CD14-positive monocyte (primary cell): Measurements from ENCODE around the gene CGB1. TPM values are rescaled to one million over a fixed set of nuclear protein-coding genes. Genes with fewer than 3 reads are reported as not detected.
A peak's percentile ranks its signal among the peaks of the same experiment; 100 is the strongest.
"Not testable (repeated sequence)": the region's sequence is repeated elsewhere in the genome, so short reads cannot be mapped to it uniquely, and the experiment has no call there.

ENCODE experiments used
- DNase-seq, 3 donors: peaks; one replicate each; pipeline ENCODE4 v3.0.0-alpha.2; 2011 to 2022
- H2AFZ ChIP-seq: 2 replicates; pipeline ENCODE4 v1.6.0; 2012; ENCODE audit warnings: mild to moderate bottlenecking, low read depth, low read length, inconsistent platforms; ENCODE audit not compliant: insufficient read depth, poor library complexity, severe bottlenecking
- H3K27ac ChIP-seq, 2 donors: 1 replicate in 1 of 2; 2 replicates in 1 of 2; pipeline ENCODE4 v1.5.1; 2012 to 2013; ENCODE audit warnings: low read length in 2 of 2, control low read depth in 1 of 2, inconsistent platforms in 1 of 2, low read depth in 1 of 2, mild to moderate bottlenecking in 1 of 2
- H3K27me3 ChIP-seq, 2 donors: one replicate each; pipeline versions ENCODE4 v1.6.0 to v1.6.1; 2011 to 2013; ENCODE audit warnings: low read length in 2 of 2; ENCODE audit not compliant: control insufficient read depth in 2 of 2, insufficient read depth in 2 of 2
- H3K36me3 ChIP-seq, 2 donors: replicated peaks in 1 of 2; 1 replicate in 1 of 2; 2 replicates in 1 of 2; pipeline versions ENCODE4 v1.5.1 to v1.6.1; 2012 to 2013; ENCODE audit warnings: low read length in 2 of 2, control low read depth in 1 of 2, inconsistent platforms in 1 of 2, mild to moderate bottlenecking in 1 of 2; ENCODE audit not compliant: insufficient read depth in 2 of 2, control insufficient read depth in 1 of 2
- H3K4me1 ChIP-seq, 2 donors: 1 replicate in 1 of 2; 2 replicates in 1 of 2; pipeline versions ENCODE4 v1.5.1 to v1.6.1; 2012 to 2013; ENCODE audit warnings: low read length in 2 of 2, control low read depth in 1 of 2, inconsistent platforms in 1 of 2, mild to moderate bottlenecking in 1 of 2, moderate library complexity in 1 of 2; ENCODE audit not compliant: insufficient read depth in 2 of 2, control insufficient read depth in 1 of 2
- H3K4me2 ChIP-seq: replicated peaks from 2 replicates; pipeline ENCODE3; 2012; ENCODE audit warnings: low read length, moderate library complexity, mild to moderate bottlenecking; ENCODE audit not compliant: poor library complexity, severe bottlenecking; ENCODE audit errors: extremely low read depth
- H3K4me3 ChIP-seq, 3 experiments: fragments of 200-600 bp in 1 of 3; sonication (generic) in 1 of 3; replicated peaks in 1 of 3; 1 replicate in 2 of 3; 2 replicates in 1 of 3; pipeline ENCODE4 v1.5.1; 2011 to 2013; ENCODE audit warnings: low read length in 3 of 3, mild to moderate bottlenecking in 3 of 3, control low read depth in 2 of 3, low read depth in 2 of 3, inconsistent platforms in 1 of 3, moderate library complexity in 1 of 3
- H3K79me2 ChIP-seq: 2 replicates; pipeline ENCODE4 v1.6.0; 2012; ENCODE audit warnings: mild to moderate bottlenecking, control low read depth, inconsistent platforms, low read length, moderate library complexity; ENCODE audit not compliant: insufficient read depth
- H3K9ac ChIP-seq: 2 replicates; pipeline ENCODE4 v1.6.0; 2017; ENCODE audit warnings: low read length, mild to moderate bottlenecking; ENCODE audit not compliant: insufficient read depth, poor library complexity, severe bottlenecking
- H3K9me3 ChIP-seq, 2 donors: replicated peaks in 1 of 2; 1 replicate in 1 of 2; 2 replicates in 1 of 2; pipeline versions ENCODE4 v1.5.1 to v1.6.1; 2012 to 2013; ENCODE audit warnings: low read length in 2 of 2, control low read depth in 1 of 2; ENCODE audit not compliant: control insufficient read depth in 1 of 2, insufficient read depth in 1 of 2
- H4K20me1 ChIP-seq: 2 replicates; pipeline ENCODE4 v1.6.0; 2012; ENCODE audit warnings: mild to moderate bottlenecking, low read length, control low read depth, moderate library complexity; ENCODE audit not compliant: insufficient read depth
- H3K27ac Mint-ChIP-seq, 7 donors: one replicate each; pipeline ENCODE4 v1.8.0; 2020; ENCODE audit warnings: mild to moderate bottlenecking in 7 of 7, mixed read lengths in 7 of 7, moderate library complexity in 6 of 7, inconsistent platforms in 2 of 7
- H3K27me3 Mint-ChIP-seq, 3 donors: one replicate each; pipeline ENCODE4 v1.8.0; 2021 to 2022; ENCODE audit warnings: low read depth in 3 of 3, mild to moderate bottlenecking in 3 of 3, mixed read lengths in 3 of 3, moderate library complexity in 3 of 3, inconsistent platforms in 1 of 3
- H3K36me3 Mint-ChIP-seq, 2 donors: one replicate each; pipeline ENCODE4 v1.8.0; 2020; ENCODE audit warnings: mixed read lengths in 2 of 2, inconsistent platforms in 1 of 2, mild to moderate bottlenecking in 1 of 2
- H3K4me1 Mint-ChIP-seq: one replicate; pipeline ENCODE4 v1.8.0; 2020; ENCODE audit warnings: mild to moderate bottlenecking, mixed read lengths
- H3K4me3 Mint-ChIP-seq, 2 donors: one replicate each; pipeline ENCODE4 v1.8.0; 2020; ENCODE audit warnings: mild to moderate bottlenecking in 2 of 2, mixed read lengths in 2 of 2, moderate library complexity in 1 of 2
- H3K9me3 Mint-ChIP-seq, 7 donors: one replicate each; pipeline ENCODE4 v1.8.0; 2020 to 2022; ENCODE audit warnings: mixed read lengths in 7 of 7, mild to moderate bottlenecking in 6 of 7, moderate library complexity in 6 of 7, inconsistent platforms in 2 of 7
- WGBS: methylation state at CpG from one replicate; pipeline ENCODE4 v1.1.5; 2013; ENCODE audit warnings: missing lambda C conversion rate; ENCODE audit not compliant: insufficient coverage; 5-methylcytosine and 5-hydroxymethylcytosine counted together
- intact Hi-C, 2 donors: fragments of 100-400 bp; cut with micrococcal nuclease; formaldehyde crosslinking; loops; one replicate each; pipeline versions ENCODE4 v1.15.0 to v1.15.1; 2023
- polyA plus RNA-seq, 3 donors: library from polyadenylated mRNA; depleted of rRNA in 1 of 3; unstranded in 2 of 3; stranded (reverse) in 1 of 3; fragments of 300-500 nt in 2 of 3; fragments of >200 nt in 1 of 3; fragmentation: Illumina TruSeq in 2 of 3; gene quantifications; 1 replicate in 2 of 3; 2 replicates in 1 of 3; pipeline ENCODE4 v1.2.3, GENCODE V29; 2012 to 2021

CGB1 gene
- polyA plus RNA-seq, 3 donors, result not detected

DNA sequence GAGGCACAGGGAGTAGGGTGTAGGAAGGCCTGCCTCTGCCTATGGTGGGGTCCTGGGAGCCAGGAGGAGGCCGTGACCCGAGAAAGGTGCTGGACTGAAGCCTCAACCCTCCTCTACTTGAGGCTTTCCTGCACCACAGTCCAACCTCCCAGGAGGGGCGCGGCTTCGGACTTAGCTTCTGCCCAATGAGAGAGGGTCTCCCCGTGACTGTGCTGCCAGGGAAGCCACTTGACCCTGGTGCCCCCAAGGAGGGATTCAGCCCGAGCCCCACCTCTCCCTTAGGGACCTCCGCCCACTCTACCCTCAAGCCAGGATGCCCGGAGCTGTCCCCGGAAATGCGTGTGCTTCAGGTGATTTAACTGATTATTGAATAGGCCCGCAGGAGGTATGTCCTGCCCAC, 12.3 kb upstream of the CGB1 start, which contains the start of gene CGB8:
CGB8 (minus strand) TSS at position 101 of the 400 bp plus-strand sequence. CDS start 372 bp downstream, outside the sequence.
- H3K36me3 ChIP-seq, H3K9me3 Mint-ChIP-seq, H3K4me3 ChIP-seq, H3K27me3 ChIP-seq, H3K4me1 Mint-ChIP-seq, H2AFZ ChIP-seq, H3K9ac ChIP-seq, H3K79me2 ChIP-seq, H3K27ac Mint-ChIP-seq, H3K36me3 Mint-ChIP-seq, H3K9me3 ChIP-seq, H3K4me3 Mint-ChIP-seq, DNase-seq, H3K27ac ChIP-seq, H3K4me2 ChIP-seq, H4K20me1 ChIP-seq, intact Hi-C loops, H3K4me1 ChIP-seq: not testable (repeated sequence)
- WGBS, result no CpG with 5 or more reads among the region's 12 CpGs
- peaks cover 3 to 18% (median 4%) of the 10 kb centered on the region in 3 donors for H3K27me3 Mint-ChIP-seq

- H4K20me1 ChIP-seq, H3K36me3 ChIP-seq, H3K9ac ChIP-seq, H3K4me1 Mint-ChIP-seq, H3K79me2 ChIP-seq, H3K4me1 ChIP-seq, H2AFZ ChIP-seq, H3K36me3 Mint-ChIP-seq, H3K9me3 Mint-ChIP-seq, H3K27ac ChIP-seq, H3K9me3 ChIP-seq, H3K4me2 ChIP-seq, H3K27me3 ChIP-seq, DNase-seq, H3K4me3 Mint-ChIP-seq, H3K4me3 ChIP-seq, intact Hi-C loops: not testable (repeated sequence)
- H3K27ac Mint-ChIP-seq, result peak within 1 kb of the TSS in 2 of 7 donors; percentile 23 to 59
- H3K27me3 Mint-ChIP-seq, result peaks cover 2 to 10% (median 5%) of the 10 kb centered on the region in 3 donors
- 70% methylated on average over 5 of the region's 15 CpGs for WGBS
Observed at GRCh38 chr19:49043548-49043947, 6.9 kb upstream of the CGB1 start, which contains the start of gene CGB5. Gene CGB5 (plus strand): TSS chr19:49043848. CDS start chr19:49044210, 362 bp downstream.

DNA sequence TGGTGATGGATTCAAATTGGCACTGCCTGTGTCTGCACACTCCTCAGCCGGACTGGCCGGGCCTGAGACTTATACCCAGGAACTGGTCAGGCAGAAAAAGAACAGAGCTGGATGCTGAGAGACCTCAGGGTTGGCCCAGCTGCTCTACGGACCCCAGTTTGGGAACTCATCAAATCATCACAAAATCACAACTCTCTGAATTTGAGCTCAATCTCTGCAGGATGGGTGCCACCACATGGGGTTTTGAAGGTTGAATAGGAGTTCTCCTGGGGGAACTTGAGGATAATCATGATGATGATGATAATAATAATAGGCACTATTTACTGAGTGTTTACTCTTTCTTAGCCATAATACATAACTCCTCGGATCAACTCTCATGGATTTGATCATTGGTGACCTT, 6.0 kb upstream of the CGB1 start:
- H3K4me1 Mint-ChIP-seq, H3K79me2 ChIP-seq, H3K9ac ChIP-seq, H3K27me3 ChIP-seq, H3K36me3 Mint-ChIP-seq, H3K9me3 ChIP-seq, H3K36me3 ChIP-seq, H3K27ac ChIP-seq, H4K20me1 ChIP-seq, H3K4me3 ChIP-seq, H3K9me3 Mint-ChIP-seq, H3K4me3 Mint-ChIP-seq, H2AFZ ChIP-seq, intact Hi-C loops, DNase-seq, H3K4me1 ChIP-seq, H3K4me2 ChIP-seq: not testable (repeated sequence)
- H3K27ac Mint-ChIP-seq, result peak overlapping the region in 2 of 7 donors; percentile 23 to 59
- no CpG with 5 or more reads among the region's 4 CpGs for WGBS
- peaks cover 2 to 10% (median 5%) of the 10 kb centered on the region in 3 donors for H3K27me3 Mint-ChIP-seq
